Adrenal gland (tissue), 19 donors: ENCODE data around the gene EIF1AX. TPM values are rescaled to one million over a fixed set of nuclear protein-coding genes. Genes with fewer than 3 reads are reported as not detected.

ENCODE experiments used
- DNase-seq, 7 donors: peaks; one replicate each; pipeline ENCODE4 v3.0.0-alpha.2; 2019 to 2020
- H3K27ac ChIP-seq, 5 donors: fragments of 200-600 bp; sonication (generic) in 4 of 5; 1 replicate in 3 of 5; 2 replicates in 2 of 5; pipeline versions ENCODE4 v1.5.1 to v1.8.0; 2016 to 2020; ENCODE audit warnings: mild to moderate bottlenecking in 1 of 5
- H3K27me3 ChIP-seq: fragments of 200-600 bp; 2 replicates; pipeline ENCODE4 v1.8.0; 2021
- H3K36me3 ChIP-seq, 2 donors: fragments of 200-600 bp; replicated peaks in 1 of 2; 1 replicate in 1 of 2; 2 replicates in 1 of 2; pipeline versions ENCODE4 v1.5.1 to v1.8.0; 2018 to 2022
- H3K4me1 ChIP-seq, 2 donors: fragments of 200-600 bp; replicated peaks in 1 of 2; 1 replicate in 1 of 2; 2 replicates in 1 of 2; pipeline versions ENCODE4 v1.5.1 to v1.8.0; 2018 to 2021
- H3K4me3 ChIP-seq, 4 donors: fragments of 200-600 bp; sonication (generic) in 3 of 4; one replicate each; pipeline ENCODE4 v1.5.1; 2016 to 2018
- H3K9me3 ChIP-seq, 3 donors: fragments of 200-600 bp; sonication (generic) in 1 of 3; replicated peaks in 1 of 3; 1 replicate in 2 of 3; 2 replicates in 1 of 3; pipeline versions ENCODE4 v1.5.1 to v1.8.0; 2016 to 2021
- POLR2A ChIP-seq, 2 donors: fragments of 450-650 bp; IDR thresholded peaks; one replicate each; pipeline ENCODE4 v1.6.1; 2017; ENCODE audit warnings: antibody characterized with exemption in 2 of 2, mild to moderate bottlenecking in 2 of 2, moderate library complexity in 1 of 2
- WGBS, 4 donors: extraction: QIAGEN DNeasy Blood & Tissue Kit in 2 of 4; methylation state at CpG; one replicate each; pipeline versions ENCODE4 v1.1.5 to v1.1.7; 2013 to 2017; 5-methylcytosine and 5-hydroxymethylcytosine counted together
- intact Hi-C, 2 donors: fragments of 100-400 bp; cut with DNase I; formaldehyde crosslinking; loops; one replicate each; pipeline versions ENCODE4 v1.14.1 to v1.15.0; 2022 to 2023
- long read RNA-seq, 10 donors: library from polyadenylated mRNA in 3 of 10; unstranded in 2 of 10; stranded (forward) in 1 of 10; transcript quantifications; one replicate each; pipeline ENCODE4 v2.0.0 and lab custom pipeline, GENCODE V29; 2021 to 2026
- polyA plus RNA-seq, 3 donors: library from polyadenylated mRNA; stranded (reverse); fragments of 200-250 nt in 2 of 3; fragments of 350-450 nt in 1 of 3; fragmentation: Illumina TruSeq in 1 of 3; extraction: RNeasy Lipid Tissue Mini Kit (QIAGEN cat#74804) in 1 of 3; gene quantifications; one replicate each; pipeline ENCODE4 v1.2.3, GENCODE V29; 2013 to 2014
- total RNA-seq, 9 donors: library from RNA; depleted of rRNA in 4 of 9; stranded (reverse); fragments of >200 nt in 4 of 9; fragments of 120-200 nt in 1 of 9; fragmentation: NEBNext Ultra II Directional in 1 of 9; extraction: Animal tissue kit (Norgen Biotek cat#: 25700) in 1 of 9; gene quantifications; one replicate each; pipeline versions ENCODE4 v1.1.0 to v1.2.4, GENCODE V29; 2013 to 2023
- TF ChIP-seq, protein P1 (sequence below), 6 experiments: fragments of 450-650 bp in 4 of 6; fragments of 200-600 bp in 2 of 6; sonication (generic) in 1 of 6; IDR thresholded peaks; 1 replicate in 5 of 6; 2 replicates in 1 of 6; pipeline versions ENCODE4 v1.5.1 to v1.8.0; 2016 to 2021; ENCODE audit warnings: antibody characterized with exemption in 6 of 6, mild to moderate bottlenecking in 2 of 6, moderate library complexity in 1 of 6
- donor health status: healthy with polysubstance abuse.
- donor health status: Bipolar disorder and iron deficiency.
- donor health status: DM: yes; HTN: yes; CAD: no.
- donor health status: DM: no; HTN: no; CAD: no.
- donor health status: DM: no; HTN: no; CAD: no.
- donor health status: DM: yes; HTN: yes; CAD: no.

The EIF1AX gene
- total RNA-seq, result 100 to 1,000 TPM in 1 of 9 donors, 10 to 100 TPM in 8; 23.1 to 103 (median 37.4) TPM
- 10 to 100 TPM; 17.6 to 66.8 (median 21.6) TPM for polyA plus RNA-seq
- long read RNA-seq, donor 1, full-length matches to known transcripts, result 43 of 43 reads
- long read RNA-seq, donor 1, partial matches to known transcripts, result 0 of 43 reads
- long read RNA-seq, donor 1, other reads (novel, unspliced or antisense), result 0 of 43 reads
- long read RNA-seq, donor 2, full-length matches to known transcripts, result 17 of 17 reads
- long read RNA-seq, donor 2, partial matches to known transcripts, result 0 of 17 reads
- long read RNA-seq, donor 2, other reads (novel, unspliced or antisense), result 0 of 17 reads
- long read RNA-seq, donor 3, full-length matches to known transcripts, result 22 of 22 reads
- long read RNA-seq, donor 3, partial matches to known transcripts, result 0 of 22 reads
- long read RNA-seq, donor 3, other reads (novel, unspliced or antisense), result 0 of 22 reads
- long read RNA-seq, donor 4, full-length matches to known transcripts, result 32 of 38 reads
- long read RNA-seq, donor 4, partial matches to known transcripts, result 3 of 38 reads
- long read RNA-seq, donor 4, other reads (novel, unspliced or antisense), result 3 of 38 reads
- long read RNA-seq, donor 5, full-length matches to known transcripts, result 82 of 85 reads
- long read RNA-seq, donor 5, partial matches to known transcripts, result 1 of 85 reads
- long read RNA-seq, donor 5, other reads (novel, unspliced or antisense), result 2 of 85 reads
- long read RNA-seq, donor 6, full-length matches to known transcripts, result 14 of 21 reads
- long read RNA-seq, donor 6, partial matches to known transcripts, result 4 of 21 reads
- long read RNA-seq, donor 6, other reads (novel, unspliced or antisense), result 3 of 21 reads
- long read RNA-seq, donor 7, full-length matches to known transcripts, result 14 of 14 reads
- long read RNA-seq, donor 7, partial matches to known transcripts, result 0 of 14 reads
- long read RNA-seq, donor 7, other reads (novel, unspliced or antisense), result 0 of 14 reads
- long read RNA-seq, donor 8, full-length matches to known transcripts, result 49 of 54 reads
- long read RNA-seq, donor 8, partial matches to known transcripts, result 5 of 54 reads
- long read RNA-seq, donor 8, other reads (novel, unspliced or antisense), result 0 of 54 reads
- long read RNA-seq, donor 9, full-length matches to known transcripts, result 29 of 29 reads
- long read RNA-seq, donor 9, partial matches to known transcripts, result 0 of 29 reads
- long read RNA-seq, donor 9, other reads (novel, unspliced or antisense), result 0 of 29 reads
- long read RNA-seq, donor 10, full-length matches to known transcripts, result 30 of 30 reads
- long read RNA-seq, donor 10, partial matches to known transcripts, result 0 of 30 reads
- long read RNA-seq, donor 10, other reads (novel, unspliced or antisense), result 0 of 30 reads

DNA sequence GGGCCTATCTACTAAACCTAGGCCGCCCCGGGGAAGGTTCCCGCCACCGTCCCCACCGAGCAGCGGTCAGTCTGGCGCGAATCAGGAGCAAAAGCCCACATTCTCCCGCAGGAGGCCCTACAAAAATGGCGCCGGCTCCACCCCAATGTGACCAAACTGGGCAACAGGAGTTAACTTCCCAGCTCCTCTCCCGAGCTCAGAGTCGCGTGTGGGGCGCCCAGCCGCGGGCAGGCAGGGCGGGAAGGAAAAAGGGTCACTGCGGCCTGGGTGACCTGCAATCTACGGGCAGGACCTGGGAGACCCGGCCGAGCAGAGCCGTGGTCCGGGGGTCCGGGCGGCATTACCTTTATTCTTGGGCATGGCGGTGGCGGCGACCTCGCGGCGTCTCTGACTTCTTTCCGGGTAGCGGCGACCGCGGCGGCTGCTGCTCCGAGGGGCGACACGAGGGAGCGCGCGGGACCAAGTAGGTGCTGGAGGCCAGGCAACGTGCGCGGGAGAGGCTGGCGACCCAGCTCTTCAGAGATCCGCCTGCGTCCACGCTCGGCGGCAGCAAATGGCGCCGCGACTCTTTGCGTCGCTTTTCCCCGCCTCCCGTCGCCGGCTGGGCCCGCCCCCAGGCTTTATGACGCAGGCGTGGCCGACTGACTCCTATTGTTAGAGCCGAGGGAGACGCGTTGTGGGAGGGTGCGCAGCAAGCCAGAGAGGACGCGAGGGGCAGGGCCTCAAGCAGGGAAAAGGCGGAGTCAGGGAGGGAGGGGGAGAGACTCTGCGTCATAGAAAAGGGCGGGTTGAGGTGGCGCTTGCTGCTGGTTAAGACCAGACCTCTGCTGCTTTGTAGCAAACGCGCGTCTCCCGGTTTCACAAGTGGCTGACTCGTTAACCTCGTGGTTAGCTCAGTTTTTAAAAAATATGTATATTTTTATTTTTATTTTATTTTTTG lies at the start of gene EIF1AX:
Gene EIF1AX, minus strand, starts transcription at position 558 of the 940 bp plus-strand sequence. Its CDS starts 198 bp downstream, at position 360.
- Histone ChIP-seq H3K4me3 (peak within 1 kb of the TSS; percentile 51 to 78 (median 61)), H3K27me3 (no peaks in the 10 kb centered on the region), H3K9me3 (no peaks in the 10 kb centered on the region), H3K4me1 (peaks cover 7 to 19% of the 10 kb centered on the region in 2 donors), H3K36me3 (peaks cover 0 to 19% of the 10 kb centered on the region in 2 donors), H3K27ac (peak within 1 kb of the TSS; percentile 30 to 92 (median 90))
- peak; percentile 97 to 100 (median 99) for DNase-seq
- TF ChIP-seq, protein P1, sequence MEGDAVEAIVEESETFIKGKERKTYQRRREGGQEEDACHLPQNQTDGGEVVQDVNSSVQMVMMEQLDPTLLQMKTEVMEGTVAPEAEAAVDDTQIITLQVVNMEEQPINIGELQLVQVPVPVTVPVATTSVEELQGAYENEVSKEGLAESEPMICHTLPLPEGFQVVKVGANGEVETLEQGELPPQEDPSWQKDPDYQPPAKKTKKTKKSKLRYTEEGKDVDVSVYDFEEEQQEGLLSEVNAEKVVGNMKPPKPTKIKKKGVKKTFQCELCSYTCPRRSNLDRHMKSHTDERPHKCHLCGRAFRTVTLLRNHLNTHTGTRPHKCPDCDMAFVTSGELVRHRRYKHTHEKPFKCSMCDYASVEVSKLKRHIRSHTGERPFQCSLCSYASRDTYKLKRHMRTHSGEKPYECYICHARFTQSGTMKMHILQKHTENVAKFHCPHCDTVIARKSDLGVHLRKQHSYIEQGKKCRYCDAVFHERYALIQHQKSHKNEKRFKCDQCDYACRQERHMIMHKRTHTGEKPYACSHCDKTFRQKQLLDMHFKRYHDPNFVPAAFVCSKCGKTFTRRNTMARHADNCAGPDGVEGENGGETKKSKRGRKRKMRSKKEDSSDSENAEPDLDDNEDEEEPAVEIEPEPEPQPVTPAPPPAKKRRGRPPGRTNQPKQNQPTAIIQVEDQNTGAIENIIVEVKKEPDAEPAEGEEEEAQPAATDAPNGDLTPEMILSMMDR (IDR thresholded peaks at IDR 0.05), result no peak
- TF ChIP-seq POLR2A (IDR thresholded peaks at IDR 0.05), result peak; percentile 95 to 97
- 0 to 3% (median 2%) methylated on average over 5 to 73 of the region's 82 CpGs for WGBS, 4 donors
- intact Hi-C loops, result no loop called here

GRCh38 chrX:20189171-20189570 lies 47.5 kb upstream of the EIF1AX start:
- H3K4me1 ChIP-seq, result no peaks in the 10 kb centered on the region
- no peak for DNase-seq
- intact Hi-C loops, result no loop called here
- H3K9me3 ChIP-seq, result no peaks in the 10 kb centered on the region
- no peaks in the 10 kb centered on the region for H3K27me3 ChIP-seq
- no peak overlapping the region for H3K4me3 ChIP-seq
- no peak overlapping the region for H3K27ac ChIP-seq
- no peaks in the 10 kb centered on the region for H3K36me3 ChIP-seq
- no peak for TF ChIP-seq POLR2A (IDR thresholded peaks at IDR 0.05)
- TF ChIP-seq, protein P1 (IDR thresholded peaks at IDR 0.05), result no peak

DNA sequence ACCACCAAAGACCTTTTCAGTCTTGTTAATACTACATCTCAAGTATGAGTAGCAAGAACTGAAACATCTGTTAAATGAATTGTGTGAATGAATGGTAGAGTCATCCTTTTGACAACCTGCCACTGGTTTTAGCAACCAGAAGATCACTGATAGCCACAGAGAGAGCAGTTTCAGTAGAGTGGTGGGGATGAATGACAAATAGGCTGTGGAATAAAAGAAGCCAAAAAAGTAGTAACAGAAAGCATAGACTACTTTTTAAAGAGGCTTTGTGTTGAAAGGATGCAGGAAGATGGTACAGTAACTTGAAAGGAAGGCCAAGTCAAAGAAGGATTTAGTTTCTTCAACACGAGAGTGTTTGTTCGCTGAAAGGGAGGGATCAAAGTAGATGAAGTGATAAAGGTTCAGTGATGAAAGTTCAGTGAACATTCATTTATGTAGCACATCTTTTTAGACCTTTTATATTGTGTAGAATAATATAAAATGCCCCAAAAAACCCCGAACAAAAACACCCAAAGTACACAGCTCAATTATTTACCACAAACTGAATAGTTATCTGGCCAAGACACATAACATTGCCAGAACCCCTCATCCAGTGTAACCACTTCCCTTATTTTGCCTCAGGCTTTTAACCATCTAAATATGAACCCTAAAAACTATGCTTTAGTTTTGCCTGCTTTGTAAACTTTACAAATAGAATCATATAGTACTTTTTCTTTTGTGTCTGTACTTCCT lies 40.1 kb upstream of the EIF1AX start:
- no peak overlapping the region for H3K4me3 ChIP-seq
- intact Hi-C loops, result no loop called here
- no peaks in the 10 kb centered on the region for H3K9me3 ChIP-seq
- no peak for TF ChIP-seq POLR2A (IDR thresholded peaks at IDR 0.05)
- TF ChIP-seq, protein P1 (IDR thresholded peaks at IDR 0.05), result no peak
- no peak overlapping the region for H3K27ac ChIP-seq
- 77 to 93% (median 82%) methylated on average over 3 of the region's 3 CpGs for WGBS, 4 donors
- no peaks in the 10 kb centered on the region for H3K4me1 ChIP-seq
- no peaks in the 10 kb centered on the region for H3K36me3 ChIP-seq
- peaks cover 4% of the 10 kb centered on the region for H3K27me3 ChIP-seq
- DNase-seq, result no peak
